Kidney capillary endothelial cell (primary cell): ENCODE measurements around the gene ARL5C.
A peak's percentile ranks its signal among the peaks of the same experiment; 100 is the strongest.

Source experiments
- DNase-seq: peaks from one replicate; pipeline ENCODE4 v3.0.0-alpha.2; 2018; ENCODE audit warnings: low spot score

Gene ARL5C, protein sequence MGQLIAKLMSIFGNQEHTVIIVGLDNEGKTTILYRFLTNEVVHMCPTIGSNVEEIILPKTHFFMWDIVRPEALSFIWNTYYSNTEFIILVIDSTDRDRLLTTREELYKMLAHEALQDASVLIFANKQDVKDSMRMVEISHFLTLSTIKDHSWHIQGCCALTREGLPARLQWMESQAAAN

DNA sequence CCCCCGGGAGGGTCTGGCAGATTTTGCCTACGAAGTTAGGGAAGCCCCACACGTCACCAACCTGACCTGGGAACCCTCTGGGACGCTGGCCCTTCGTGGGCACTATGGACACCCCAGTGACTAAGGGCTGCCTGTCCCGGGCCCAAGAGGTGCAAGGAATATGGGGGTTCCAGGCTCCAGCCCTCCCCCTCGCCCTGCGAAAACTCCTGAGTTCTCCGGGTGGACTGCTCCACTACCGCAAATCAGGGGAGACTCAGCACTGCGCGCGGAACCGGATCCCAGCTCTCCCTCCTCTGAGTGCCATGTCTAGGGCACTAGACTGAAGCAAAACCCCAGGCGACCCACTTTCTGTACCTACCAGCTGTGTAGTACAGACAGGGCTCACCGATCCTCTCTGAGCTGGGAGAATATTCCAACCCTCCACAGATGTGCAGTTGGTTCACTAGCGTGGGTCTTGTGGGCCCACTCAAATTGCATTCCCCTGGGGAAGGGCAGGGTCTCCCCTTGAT, at the start of gene ARL5C:
TSS of gene ARL5C (minus strand) at position 321 of the 509 bp plus-strand sequence. CDS start 401 bp downstream, outside the sequence.
- DNase-seq = no peak

DNA sequence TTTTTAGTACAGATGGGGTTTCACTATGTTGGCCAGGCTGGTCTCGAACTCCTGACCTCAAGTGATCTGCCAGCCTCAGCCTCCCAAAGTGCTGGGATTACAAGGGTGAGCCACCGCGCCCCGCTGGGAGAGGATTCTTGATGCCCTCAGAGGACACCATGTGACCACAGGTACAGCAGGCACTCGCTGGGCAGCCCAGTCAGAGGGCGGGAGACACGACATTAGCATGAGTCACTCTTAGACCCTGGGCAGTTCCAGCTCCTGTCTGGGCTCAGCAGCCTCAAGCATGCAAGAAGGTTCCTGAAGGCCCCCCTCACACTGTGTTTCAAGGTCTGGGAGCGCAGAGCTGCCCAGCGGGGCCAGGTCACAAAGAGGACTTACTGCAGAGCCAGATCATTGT, 47.9 kb upstream of the ARL5C start:
- DNase-seq = no peak

DNA sequence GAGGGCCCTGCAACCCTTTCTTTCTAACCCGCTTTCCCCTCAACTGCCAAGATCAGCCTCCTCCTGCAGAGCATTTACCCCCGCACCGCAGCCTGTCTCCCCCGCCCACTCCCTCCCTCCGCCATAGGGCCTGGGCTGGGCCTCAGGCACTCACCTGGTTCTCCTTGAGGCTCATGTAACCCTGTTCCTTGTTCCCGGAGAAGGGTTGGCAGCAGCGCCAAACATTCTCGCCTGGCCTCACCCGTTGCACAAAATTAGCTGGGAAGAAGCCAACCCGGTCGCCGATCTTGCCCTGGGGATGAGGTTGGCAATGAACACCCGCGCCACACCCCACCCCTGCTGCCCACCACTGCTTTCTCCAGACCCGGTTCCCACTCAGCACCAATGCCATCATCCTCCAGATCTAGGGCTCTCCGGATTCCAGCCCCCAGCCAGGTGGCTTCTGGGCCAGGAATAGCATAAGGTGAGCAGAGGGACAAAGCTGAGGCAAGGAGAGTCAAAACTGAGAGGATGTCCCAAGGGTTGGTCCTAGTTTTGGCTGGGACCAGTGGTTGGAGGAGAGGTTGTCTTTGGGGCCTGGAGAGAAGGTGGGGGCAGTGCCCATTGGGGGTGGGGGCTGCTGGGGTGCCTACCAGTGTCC, 47.0 kb upstream of the ARL5C start:
- DNase-seq = no peak

DNA sequence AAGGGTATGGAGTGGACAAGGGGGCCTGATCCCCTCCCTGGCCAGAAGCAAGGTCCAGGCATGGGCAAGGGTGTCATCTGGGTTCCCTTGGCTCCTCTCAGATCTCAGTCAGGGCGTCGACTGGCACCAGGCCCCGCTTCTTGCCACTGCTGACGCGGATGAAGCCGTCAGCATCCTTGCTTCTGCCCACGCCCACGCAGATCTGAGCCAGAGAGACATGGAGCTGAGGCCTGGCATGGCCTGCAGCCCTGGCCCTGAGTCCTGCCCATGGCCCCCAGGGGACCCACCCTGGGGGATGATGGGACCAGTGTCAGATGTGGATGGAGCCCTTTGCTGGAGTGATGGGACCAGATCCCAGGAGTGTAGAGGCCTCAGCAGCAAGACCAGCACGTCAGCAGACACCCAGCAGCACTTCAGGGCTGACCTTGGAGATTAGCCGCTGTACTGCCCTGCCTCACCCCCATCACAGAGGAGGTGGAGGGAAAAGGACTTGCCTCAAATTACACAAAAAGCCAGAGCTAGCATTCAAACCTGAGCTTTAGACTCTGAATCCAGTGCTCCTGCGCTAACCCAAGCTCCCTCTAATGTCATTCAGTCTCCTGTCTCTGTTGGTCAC, 46.3 kb upstream of the ARL5C start:
- DNase-seq = no peak

DNA sequence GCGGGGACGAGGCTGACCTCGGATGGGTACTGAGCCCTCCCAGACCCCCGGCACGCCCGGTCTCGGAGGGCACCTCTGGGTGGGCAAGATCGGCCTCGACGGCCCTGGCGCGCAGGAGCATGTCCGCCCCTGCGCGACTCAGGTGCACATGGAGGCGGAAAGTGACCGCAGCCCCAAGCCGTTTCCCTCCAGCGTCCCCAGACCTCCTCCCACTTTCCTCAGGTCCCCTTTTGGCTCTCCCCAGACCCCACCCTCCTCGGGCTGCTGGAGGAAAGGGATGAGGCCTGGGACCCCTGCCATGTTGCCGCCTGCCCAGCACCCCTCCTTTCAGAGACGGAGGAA, 44.1 kb upstream of the ARL5C start:
- no peak for DNase-seq

DNA sequence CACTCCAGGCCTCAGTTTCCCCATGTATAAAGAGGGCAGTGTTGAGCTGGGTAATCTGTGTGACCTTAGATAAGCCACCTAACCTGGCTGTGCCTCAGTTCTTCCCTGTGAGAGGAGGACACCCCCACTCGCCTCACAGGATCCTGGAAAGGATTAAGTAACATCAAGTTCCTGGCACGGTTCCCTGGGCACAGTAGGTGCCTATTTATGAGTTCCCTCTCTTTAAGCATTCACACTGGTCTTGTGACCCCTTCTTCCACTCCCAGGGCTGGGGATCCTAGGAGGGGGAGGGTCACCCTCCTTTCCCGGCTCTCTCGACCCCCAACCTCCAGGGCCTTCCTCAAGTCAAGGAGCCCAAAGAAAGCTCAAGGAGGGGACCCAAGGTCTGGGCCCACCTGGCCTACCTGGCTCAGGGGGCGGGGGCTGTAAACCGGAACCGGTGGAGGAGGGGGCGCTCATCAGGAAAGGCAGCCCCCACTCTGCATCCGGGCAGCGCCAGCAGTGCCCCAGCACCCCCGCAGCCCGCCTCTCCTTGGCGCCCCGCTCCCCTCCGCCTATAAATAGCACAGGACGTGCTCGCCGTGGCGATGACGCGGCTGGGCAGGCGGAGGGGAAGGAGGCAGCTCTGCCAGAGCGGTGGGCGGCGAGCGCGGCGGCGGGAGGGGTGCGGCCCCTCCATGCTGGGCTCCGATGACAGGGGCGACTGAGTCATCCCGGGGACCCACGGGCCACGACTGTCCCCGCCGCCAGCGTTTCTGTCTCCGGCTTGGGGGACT, 43.5 kb upstream of the ARL5C start:
- peak; percentile 35 for DNase-seq

DNA sequence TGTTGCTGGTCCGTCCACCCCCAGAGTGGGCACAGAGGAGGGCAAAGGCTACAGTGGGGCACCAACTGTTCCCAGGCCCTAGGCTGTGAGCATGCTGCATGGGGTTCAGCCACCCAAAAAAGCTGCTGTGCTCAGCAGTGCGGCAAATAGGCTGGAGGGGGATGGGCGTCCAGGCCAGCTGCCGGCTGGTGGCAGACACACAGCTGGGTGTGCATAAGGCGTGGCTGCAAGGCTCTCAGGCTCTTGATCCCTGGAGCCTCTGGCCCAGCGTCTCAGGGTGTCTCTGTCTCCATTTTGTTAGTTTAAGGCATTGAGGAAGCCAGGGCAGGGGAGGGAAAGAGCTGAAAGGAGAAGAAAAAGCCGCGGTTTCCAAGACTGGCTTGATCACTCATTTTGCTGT, 42.9 kb upstream of the ARL5C start:
- DNase-seq = no peak

DNA sequence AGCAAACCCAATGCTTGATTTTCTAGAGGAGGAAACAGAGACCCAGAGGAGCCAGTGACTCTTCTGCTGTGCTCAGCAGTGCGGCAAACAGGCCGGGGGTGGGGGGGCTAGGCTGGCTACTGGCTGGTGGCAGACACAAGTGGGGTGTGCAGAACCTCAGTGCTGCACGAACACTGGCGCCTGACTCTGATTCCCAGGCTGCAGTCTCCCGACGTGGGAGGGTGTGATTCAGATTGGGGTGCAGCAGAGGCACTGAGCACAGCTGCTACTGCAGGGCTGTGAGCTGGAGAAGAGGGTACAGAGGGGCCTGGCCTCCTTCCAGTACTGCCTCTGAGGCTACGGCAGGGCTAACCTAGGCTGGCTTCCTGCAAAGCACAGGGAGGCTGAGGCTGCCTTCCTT, 42.2 kb upstream of the ARL5C start:
- no peak for DNase-seq

DNA sequence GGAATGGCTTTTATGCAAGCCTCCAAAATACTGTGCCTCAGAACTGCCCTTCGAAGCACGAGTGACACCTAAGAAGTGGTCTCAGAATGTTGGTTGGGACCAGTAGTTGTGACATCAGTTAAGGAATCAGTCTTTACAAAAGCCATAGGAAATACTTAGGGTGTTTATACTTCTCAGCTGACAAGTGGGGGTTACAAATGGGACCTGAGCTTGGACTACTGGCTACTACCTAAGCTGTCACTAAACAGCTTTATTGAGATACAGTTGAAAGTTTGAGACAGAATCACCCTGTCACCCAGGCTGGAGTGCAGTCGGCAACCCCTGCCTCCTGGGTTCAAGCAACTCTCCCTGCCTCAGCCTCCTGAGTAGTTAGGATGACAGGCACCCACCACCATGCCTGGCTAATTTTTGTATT, 39.2 kb upstream of the ARL5C start:
- DNase-seq = no peak

DNA sequence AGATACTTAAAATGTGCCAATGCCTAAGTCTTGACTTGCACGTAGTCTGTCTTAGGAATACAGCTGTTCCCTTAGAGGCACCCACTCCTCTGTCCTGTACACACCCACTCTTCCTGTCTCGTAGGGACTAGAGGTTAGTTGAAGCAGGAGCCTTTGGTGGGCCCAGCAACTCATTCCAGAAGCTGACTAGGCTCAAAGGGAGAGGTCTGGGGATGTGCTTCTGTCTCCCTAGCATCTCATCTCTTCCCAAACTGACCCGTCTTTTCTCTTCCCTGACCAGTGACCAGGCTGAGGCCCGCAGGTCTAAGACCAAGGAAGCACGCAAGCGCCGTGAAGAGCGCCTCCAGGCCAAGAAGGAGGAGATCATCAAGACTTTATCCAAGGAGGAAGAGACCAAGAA, 38.3 kb upstream of the ARL5C start:
- no peak for DNase-seq

DNA sequence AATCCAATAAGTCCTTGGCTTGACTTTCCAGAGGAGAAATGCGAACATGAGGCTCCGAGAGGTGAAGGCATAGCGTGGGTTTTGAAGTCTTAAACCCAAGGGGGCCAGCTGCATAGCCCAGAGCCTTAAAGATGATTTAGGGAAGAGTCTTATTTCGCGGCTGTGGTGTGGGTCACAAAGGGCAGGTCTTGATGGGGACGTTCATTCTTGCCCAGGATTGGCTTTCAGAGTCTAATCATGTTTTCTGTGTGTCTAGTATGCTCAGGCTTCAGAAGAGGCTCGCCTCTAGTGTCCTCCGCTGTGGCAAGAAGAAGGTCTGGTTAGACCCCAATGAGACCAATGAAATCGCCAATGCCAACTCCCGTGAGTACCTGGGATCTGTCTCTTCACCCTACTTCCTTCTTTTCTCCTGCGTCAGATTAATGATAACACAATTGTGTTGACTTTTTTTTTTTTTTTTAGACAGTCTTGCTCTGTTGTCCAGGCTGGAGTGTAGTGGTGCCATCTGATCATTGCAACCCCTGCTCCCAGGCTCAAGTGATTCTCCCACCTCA, 35.1 kb upstream of the ARL5C start:
- DNase-seq = no peak

DNA sequence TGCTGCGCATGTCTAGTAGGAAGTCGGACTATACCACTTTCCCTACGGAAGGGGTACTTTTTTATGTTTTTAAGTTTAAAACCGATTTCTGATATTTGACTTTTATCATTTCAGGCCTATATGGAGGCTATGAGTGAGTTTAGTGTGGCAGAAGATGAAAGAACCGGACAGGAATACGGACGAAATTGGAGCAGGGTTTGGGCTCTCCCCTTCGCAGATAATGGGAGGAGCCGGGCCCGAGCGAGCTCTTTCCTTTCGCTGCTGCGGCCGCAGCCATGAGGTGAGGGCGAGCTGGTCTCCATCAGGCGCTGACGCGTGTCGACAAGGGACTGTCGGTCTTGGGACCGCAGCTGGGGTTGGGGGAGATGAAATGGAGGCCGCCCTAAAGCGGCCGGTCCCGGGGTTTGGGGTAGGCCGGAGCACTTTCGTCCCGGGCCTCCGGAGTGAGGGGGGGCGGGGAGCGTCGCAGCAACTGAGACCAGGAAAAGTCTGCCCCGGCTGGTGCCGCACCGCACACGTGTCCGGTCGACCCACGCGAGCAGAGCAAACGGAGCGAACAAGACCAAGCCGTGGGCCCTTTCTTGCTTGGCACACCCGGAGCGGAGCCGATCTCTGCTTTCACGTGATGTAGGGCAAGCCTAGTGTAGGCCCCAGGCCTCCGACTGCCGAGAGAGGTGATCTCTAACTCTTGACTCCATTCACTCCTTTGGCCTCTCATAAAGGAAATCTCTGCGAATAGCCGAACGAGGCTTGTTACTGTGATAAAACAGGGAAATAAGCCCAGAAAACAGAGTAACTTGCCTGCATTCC, 34.3 kb upstream of the ARL5C start, which contains the start of gene RPL19:
TSS of gene RPL19 (plus strand) at position 214 of the 810 bp plus-strand sequence. CDS start at position 276, 62 bp downstream.
- DNase-seq = peak; percentile 93

DNA sequence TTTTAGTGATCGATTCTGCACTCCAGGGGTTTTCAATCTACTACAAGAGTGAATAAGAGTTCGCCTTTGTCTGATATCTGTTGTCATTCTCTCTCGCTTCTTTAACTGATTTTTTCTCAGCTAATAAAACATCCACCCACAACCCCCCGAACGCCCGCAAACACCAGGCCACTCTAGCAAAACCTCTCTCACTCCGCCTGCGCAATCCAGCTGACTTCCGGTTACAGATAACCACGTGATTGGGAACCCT, 33.8 kb upstream of the ARL5C start:
- no peak for DNase-seq

DNA sequence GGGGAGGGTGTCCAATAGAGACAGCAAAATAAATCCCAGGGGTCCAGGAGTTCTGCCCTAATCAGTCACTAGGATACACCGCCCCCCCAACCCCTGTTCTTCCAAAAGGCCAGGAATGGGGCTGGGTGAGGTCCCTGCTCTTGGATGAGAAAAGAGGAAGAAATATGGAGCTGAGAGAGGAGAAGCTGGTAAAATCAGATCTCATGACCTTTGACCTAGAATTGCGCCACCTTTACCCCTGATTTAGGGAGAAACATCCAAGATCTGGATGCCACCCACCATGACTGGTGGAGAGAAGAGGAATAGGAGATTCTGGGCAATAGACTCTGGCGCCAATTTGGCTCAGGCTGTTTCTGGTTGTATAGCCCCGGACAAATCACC, 32.2 kb upstream of the ARL5C start:
- no peak for DNase-seq

DNA sequence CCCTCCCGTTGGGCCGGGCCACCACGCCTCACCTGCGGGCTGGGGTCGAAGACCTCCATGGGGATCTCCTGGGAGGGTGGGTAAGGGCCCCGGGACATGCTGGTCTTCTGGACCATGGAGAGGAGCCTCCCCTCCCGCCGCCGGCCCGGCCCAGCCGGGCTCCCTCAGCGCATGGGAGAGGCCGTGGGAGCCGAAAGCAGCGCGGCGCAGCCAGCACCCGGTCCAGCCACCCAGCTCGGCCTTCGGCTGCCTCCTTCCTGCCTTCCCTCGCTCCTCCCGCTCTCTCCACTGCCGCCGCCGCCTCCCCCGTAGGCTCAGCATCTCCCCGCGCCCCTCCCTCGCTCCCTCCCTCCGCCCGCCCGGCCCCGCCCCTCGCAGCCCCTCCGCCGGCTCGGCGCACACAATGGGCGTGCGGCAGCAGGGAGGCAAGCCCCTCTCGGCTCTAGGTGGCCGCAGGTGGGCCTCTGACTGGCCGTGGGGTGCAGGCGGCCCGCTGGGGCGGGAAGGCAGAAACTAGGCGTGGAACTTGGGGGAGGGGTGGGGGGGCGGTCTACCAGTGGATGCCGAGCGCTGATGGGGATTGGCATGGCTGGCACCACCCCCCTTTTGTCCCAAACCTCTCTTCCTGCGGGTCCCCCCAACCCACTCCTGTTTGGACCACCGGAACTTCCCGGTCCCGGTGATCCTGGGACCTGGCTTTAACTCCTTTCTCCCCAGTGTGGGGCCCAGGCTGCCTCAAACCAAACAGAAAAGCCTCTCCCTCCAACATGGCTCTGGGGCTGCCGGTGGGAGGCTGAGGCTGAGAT, 31.6 kb upstream of the ARL5C start, which contains the start of gene CACNB1:
TSS of gene CACNB1 (minus strand) at position 290 of the 806 bp plus-strand sequence. CDS start at position 116, 174 bp downstream.
- peak; percentile 25 for DNase-seq

DNA sequence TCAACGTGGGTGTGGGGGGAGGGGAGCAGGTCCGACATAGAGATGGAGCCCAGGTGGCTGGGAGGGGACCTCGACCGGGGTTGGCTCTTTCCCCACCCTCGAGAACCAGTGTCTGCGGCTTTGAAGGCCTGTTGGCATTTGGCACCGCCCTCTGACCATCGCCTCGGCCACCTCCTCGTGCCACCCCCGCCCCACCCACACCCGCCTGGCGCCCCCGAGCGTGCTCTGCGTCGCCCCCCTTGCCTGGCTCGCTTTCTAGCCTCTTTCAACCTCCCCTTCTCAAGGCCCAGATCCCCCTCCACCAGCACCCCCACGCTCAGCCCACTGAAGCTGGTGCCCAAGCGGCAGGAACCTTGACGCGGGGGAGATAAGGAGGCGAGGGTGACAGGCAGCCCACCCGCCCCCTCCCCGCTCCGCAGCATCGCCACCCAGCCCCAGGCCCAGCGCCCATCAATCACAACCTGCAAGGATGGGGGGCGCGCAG, 30.9 kb upstream of the ARL5C start:
- DNase-seq = no peak

DNA sequence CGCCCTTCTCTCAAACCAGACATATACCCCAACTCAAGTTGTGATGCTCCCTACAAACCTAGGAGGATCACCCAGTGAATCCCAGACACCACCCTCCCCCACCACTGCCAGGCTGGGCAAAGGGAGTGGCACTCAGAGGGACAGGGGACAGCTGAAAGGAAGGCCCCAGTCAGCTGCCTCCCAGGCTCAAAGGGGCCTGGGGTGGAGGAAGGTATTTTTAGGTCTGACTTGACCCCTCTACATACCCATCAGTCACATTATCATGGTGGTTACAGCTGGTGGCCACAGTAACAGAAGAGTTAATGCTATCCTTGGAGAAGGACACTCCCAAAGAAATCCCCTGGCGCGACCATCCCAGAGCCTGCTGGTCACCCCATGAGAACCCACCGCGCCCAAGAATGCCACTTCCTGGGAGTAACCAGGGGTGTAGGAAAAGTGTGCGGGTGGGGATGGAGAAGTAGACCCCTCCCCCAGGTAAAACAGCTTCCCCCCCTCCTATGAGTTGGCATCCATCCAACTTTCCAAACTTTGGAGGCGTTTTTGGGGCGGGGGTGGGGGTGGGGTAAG, 30.4 kb upstream of the ARL5C start:
- no peak for DNase-seq

DNA sequence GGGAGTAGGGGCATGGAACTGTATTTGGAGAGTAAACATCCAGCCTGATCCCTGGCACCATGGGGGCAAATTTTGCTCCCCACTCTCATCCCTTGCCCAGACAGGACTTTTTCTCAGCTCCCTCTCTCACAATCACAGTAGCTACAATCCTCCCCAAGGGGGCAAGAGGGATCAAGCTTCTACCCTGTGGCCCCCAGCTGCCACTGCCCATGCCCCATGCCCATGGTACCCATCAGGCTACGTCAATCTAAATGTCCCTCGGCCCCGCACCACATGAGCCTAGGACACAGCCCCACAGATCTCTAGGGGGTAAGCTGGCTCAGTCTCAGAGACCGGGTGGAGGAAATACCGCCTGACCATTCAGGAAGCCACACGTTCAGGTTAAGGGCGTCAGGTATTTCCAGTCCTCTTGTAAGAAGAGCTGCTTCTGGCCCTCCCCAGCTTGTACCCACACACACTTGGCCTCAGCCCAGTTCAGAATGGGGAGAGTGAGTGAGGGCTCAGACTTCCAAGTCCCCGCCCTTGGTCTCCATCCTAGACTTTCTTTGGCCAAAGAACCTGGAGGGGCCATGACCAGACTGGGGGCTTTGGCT, 29.7 kb upstream of the ARL5C start:
- DNase-seq = no peak

DNA sequence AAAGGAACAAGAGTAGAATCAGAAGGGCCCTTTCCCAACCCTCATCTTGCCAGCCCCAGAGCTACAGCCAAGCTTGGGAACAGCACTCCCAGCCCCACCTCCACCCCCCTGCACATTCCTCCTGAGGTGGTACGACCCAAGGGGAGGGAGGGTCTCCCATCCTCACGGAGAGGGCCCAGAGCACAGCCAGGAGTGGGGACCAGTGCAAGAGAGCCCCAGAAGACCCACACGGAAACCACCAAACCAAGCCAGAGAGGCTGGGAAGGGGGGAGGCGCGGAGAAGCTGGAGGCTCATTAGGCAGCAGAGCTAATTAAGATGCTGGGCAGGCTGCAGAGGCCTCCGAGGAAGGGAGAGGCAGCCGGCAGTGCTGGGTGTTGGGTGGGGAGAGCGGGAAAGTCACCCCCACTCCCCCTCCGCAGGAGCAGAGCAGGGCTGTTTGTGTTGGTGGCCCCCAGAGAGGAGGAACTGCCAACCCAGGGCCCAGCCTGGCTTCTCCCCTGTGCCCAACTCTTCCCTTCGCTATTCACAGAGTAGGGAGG, 29.1 kb upstream of the ARL5C start:
- DNase-seq = no peak
